ENCODE results near the gene PLAC8.
"Not testable (repeated sequence)": the region's sequence is repeated elsewhere in the genome, so short reads cannot be mapped to it uniquely, and the experiment has no call there.

DNA sequence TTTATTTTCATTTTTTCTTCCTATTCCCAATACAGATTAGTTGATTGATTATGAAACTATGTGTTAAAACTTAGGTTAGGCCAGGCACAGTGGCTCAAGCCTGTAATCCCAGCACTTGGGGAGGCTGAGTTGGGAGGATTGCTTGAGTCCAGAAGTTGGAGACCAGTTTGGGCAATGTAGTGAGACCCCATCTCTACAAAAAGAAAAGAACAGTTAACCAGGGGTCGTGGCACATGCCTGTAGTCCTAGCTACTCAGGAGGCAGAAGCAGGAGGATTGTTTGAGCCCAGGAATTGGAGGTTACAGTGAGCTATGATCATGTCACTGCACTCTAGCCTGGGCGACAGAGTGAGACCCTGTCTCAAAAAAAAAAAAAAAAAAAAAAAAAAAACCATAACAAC lies 71.4 kb downstream of the PLAC8 start:
- TF ChIP-seq, protein P1, sequence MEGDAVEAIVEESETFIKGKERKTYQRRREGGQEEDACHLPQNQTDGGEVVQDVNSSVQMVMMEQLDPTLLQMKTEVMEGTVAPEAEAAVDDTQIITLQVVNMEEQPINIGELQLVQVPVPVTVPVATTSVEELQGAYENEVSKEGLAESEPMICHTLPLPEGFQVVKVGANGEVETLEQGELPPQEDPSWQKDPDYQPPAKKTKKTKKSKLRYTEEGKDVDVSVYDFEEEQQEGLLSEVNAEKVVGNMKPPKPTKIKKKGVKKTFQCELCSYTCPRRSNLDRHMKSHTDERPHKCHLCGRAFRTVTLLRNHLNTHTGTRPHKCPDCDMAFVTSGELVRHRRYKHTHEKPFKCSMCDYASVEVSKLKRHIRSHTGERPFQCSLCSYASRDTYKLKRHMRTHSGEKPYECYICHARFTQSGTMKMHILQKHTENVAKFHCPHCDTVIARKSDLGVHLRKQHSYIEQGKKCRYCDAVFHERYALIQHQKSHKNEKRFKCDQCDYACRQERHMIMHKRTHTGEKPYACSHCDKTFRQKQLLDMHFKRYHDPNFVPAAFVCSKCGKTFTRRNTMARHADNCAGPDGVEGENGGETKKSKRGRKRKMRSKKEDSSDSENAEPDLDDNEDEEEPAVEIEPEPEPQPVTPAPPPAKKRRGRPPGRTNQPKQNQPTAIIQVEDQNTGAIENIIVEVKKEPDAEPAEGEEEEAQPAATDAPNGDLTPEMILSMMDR (IDR thresholded peaks at IDR 0.05): not testable (repeated sequence)
- TF ChIP-seq POLR2A (IDR thresholded peaks at IDR 0.05): not testable (repeated sequence)

Data from right lobe of liver (tissue), 4 donors.